ENCODE measurements around the gene LUM. TPM values are rescaled to one million over a fixed set of nuclear protein-coding genes. Genes with fewer than 3 reads are reported as not detected.

Gene LUM
- polyA plus RNA-seq, 2 of the 4 experiments (the other 2 are of a cell fraction), result 1.2 to 1.9 TPM

DNA sequence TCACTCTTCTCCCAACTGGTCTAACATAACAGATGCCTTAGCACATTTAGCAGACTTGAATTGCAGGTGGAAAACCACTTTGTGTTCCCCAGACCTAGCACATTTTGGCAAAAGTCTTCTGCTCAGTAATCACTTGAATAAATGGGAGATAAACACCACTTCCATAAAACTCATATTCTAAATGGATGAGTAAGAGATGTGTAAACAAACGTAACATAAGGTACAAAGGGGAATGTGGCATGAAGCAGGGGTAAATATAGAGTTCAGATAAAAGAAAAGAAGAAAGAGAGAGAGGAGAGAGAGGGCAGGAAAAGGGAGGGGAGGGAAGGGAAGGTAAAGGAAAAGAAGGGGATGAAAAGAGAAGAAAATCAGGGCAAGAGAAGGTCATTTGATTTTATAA is 36.4 kb downstream of the LUM start:
- ChIA-PET POLR2A (no interaction called here), CTCF (no interaction called here)
- Histone ChIP-seq H3K9me3 (no peaks in the 10 kb centered on the region), H3K4me2 (no peak overlapping the region), H3K27ac (no peak overlapping the region), H3K4me3 (no peak overlapping the region), H3K4me1 (no peaks in the 10 kb centered on the region)
- ATAC-seq (no peak), FAIRE-seq (peak; percentile 65), DNase-seq (ENCODE audit: low read depth in 1 of 2, low spot score in 1 of 2) (peak in 1 of 2 experiments; percentile 10)
- TF ChIP-seq ZNF302 (CRISPR knock-in tag; IDR thresholded peaks at IDR 0.05) (no peak), KDM5A (IDR thresholded peaks at IDR 0.05) (no peak), TFCP2L1 (CRISPR knock-in tag; IDR thresholded peaks at IDR 0.05) (no peak), GATA3 (IDR thresholded peaks at IDR 0.05; ENCODE audit: borderline replicate concordance) (no peak), HES2 (IDR thresholded peaks at IDR 0.05) (no peak), RAD21 (conservative IDR thresholded peaks at IDR 0.05 in 1 of 2, IDR thresholded peaks at IDR 0.05 in 1 of 2) (no peak), HOXB13 (CRISPR knock-in tag; IDR thresholded peaks at IDR 0.05; ENCODE audit: low read depth) (no peak), FOXS1 (CRISPR knock-in tag; IDR thresholded peaks at IDR 0.05) (no peak), JUNB (IDR thresholded peaks at IDR 0.05) (no peak)
- TF ChIP-seq, protein P1, sequence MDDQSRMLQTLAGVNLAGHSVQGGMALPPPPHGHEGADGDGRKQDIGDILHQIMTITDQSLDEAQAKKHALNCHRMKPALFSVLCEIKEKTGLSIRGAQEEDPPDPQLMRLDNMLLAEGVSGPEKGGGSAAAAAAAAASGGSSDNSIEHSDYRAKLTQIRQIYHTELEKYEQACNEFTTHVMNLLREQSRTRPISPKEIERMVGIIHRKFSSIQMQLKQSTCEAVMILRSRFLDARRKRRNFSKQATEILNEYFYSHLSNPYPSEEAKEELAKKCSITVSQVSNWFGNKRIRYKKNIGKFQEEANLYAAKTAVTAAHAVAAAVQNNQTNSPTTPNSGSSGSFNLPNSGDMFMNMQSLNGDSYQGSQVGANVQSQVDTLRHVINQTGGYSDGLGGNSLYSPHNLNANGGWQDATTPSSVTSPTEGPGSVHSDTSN (IDR thresholded peaks at IDR 0.05), result no peak
- 0% methylated on average over 1 of the region's 1 CpG for WGBS (ENCODE audit: missing lambda C conversion rate)

- no peak for ATAC-seq
- H3K4me2 ChIP-seq, result no peak overlapping the region
- POLR2A ChIA-PET, result no interaction called here
- WGBS (ENCODE audit: missing lambda C conversion rate), result 49% methylated on average over 6 of the region's 6 CpGs
- no peaks in the 10 kb centered on the region for H3K4me1 ChIP-seq
- no peaks in the 10 kb centered on the region for H3K9me3 ChIP-seq
- no peak for FAIRE-seq
- CTCF ChIA-PET, result no interaction called here
- H3K4me3 ChIP-seq, result no peak overlapping the region
- H3K27ac ChIP-seq, result no peak overlapping the region
- DNase-seq (ENCODE audit: low read depth in 1 of 2, low spot score in 1 of 2), result no peak
- TF ChIP-seq EP300 (IDR thresholded peaks at IDR 0.05), result no peak
- TF ChIP-seq CBX2 (IDR thresholded peaks at IDR 0.05; ENCODE audit: borderline replicate concordance, low read depth), result no peak
- no peak for TF ChIP-seq CHD2 (IDR thresholded peaks at IDR 0.05; ENCODE audit: low read length, partially characterized antibody)
- TF ChIP-seq HES2 (IDR thresholded peaks at IDR 0.05), result no peak
- TF ChIP-seq ZC3H11A (IDR thresholded peaks at IDR 0.05), result no peak
- no peak for TF ChIP-seq MAZ (IDR thresholded peaks at IDR 0.05; ENCODE audit: borderline replicate concordance, low read depth, low read length)
- TF ChIP-seq CBX8 (IDR thresholded peaks at IDR 0.05), result no peak
- TF ChIP-seq NFE2L2 (conservative IDR thresholded peaks at IDR 0.05; ENCODE audit: low read length), result no peak
- TF ChIP-seq NPAS2 (CRISPR knock-in tag; IDR thresholded peaks at IDR 0.05; ENCODE audit: borderline replicate concordance), result no peak
- TF ChIP-seq, protein P1 (IDR thresholded peaks at IDR 0.05), result no peak
- no peak for TF ChIP-seq HMGXB4 (CRISPR knock-in tag; IDR thresholded peaks at IDR 0.05; ENCODE audit: borderline replicate concordance)
- TF ChIP-seq, protein P2, sequence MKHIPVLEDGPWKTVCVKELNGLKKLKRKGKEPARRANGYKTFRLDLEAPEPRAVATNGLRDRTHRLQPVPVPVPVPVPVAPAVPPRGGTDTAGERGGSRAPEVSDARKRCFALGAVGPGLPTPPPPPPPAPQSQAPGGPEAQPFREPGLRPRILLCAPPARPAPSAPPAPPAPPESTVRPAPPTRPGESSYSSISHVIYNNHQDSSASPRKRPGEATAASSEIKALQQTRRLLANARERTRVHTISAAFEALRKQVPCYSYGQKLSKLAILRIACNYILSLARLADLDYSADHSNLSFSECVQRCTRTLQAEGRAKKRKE (CRISPR knock-in tag; IDR thresholded peaks at IDR 0.05; ENCODE audit: low read depth), result no peak
- no peak for TF ChIP-seq HOXB5 (CRISPR knock-in tag; IDR thresholded peaks at IDR 0.05)
- TF ChIP-seq JUN (IDR thresholded peaks at IDR 0.05), result no peak
- TF ChIP-seq BHLHE40 (IDR thresholded peaks at IDR 0.05; ENCODE audit: low read depth, low read length), result no peak
These were observed 37.1 kb downstream of the LUM start for GRCh38 chr12:91074154-91074709.
